HepG2 (cell line): Measurements from ENCODE around the gene DSTYK. TPM values are rescaled to one million over a fixed set of nuclear protein-coding genes. Genes with fewer than 3 reads are reported as not detected.

Experiments
- ATF4 ChIP-seq, 2 experiments: fragments of 450-650 bp in 1 of 2; sonication (generic) in 1 of 2; formaldehyde crosslinking; IDR thresholded peaks; 2 replicates each; pipeline versions ENCODE4 v1.5.0 to v1.8.0; 2020 to 2022; ENCODE audit warnings: mild to moderate bottlenecking in 1 of 2, missing genetic modification reagents in 1 of 2
- FLYWCH1 ChIP-seq: sonication (generic); formaldehyde crosslinking; IDR thresholded peaks from 2 replicates; pipeline ENCODE4 v1.8.1; 2023; ENCODE audit warnings: mild to moderate bottlenecking, missing genetic modification reagents
- FOXO1 ChIP-seq: sonication (generic); formaldehyde crosslinking; IDR thresholded peaks from 2 replicates; pipeline ENCODE4 v1.4.0; 2020; ENCODE audit warnings: missing genetic modification reagents
- HNF4G ChIP-seq, 2 experiments: sonication (generic) in 1 of 2; formaldehyde crosslinking in 1 of 2; IDR thresholded peaks; 2 replicates each; pipeline versions ENCODE4 v1.4.0 to v1.6.1; 2011 to 2020; ENCODE audit warnings: borderline replicate concordance in 2 of 2, low read depth in 2 of 2, mild to moderate bottlenecking in 2 of 2, low read length in 1 of 2, missing genetic modification reagents in 1 of 2, moderate library complexity in 1 of 2
- HNRNPUL1 ChIP-seq: fragments of 200-400 bp; formaldehyde crosslinking; IDR thresholded peaks from 2 replicates; pipeline ENCODE4 v1.6.1; 2017; ENCODE audit warnings: low read depth, mild to moderate bottlenecking, low read length, moderate library complexity
- MEIS1 ChIP-seq: sonication (generic); formaldehyde crosslinking; IDR thresholded peaks from 2 replicates; pipeline ENCODE4 v1.9.0; 2021; ENCODE audit warnings: mild to moderate bottlenecking, missing genetic modification reagents, moderate library complexity, borderline replicate concordance
- MTA1 ChIP-seq: sonication (generic); formaldehyde crosslinking; IDR thresholded peaks from 2 replicates; pipeline ENCODE4 v1.4.0; 2020; ENCODE audit warnings: missing genetic modification reagents, mild to moderate bottlenecking, borderline replicate concordance
- RARA ChIP-seq: IDR thresholded peaks from 2 replicates; pipeline ENCODE4 v1.6.1; 2016; ENCODE audit warnings: missing genetic modification reagents, missing compliant biosample characterization
- SATB2 ChIP-seq: sonication (generic); formaldehyde crosslinking; IDR thresholded peaks from 2 replicates; pipeline ENCODE4 v1.5.0; 2020; ENCODE audit warnings: missing genetic modification reagents
- SOX13 ChIP-seq, 3 experiments: fragments of 450-650 bp in 1 of 3; sonication (generic) in 1 of 3; formaldehyde crosslinking in 1 of 3; IDR thresholded peaks in 2 of 3; conservative IDR thresholded peaks in 1 of 3; 2 replicates each; pipeline versions ENCODE4 v1.5.0 to v1.6.1; 2016 to 2020; ENCODE audit warnings: antibody characterized with exemption in 1 of 3, mild to moderate bottlenecking in 1 of 3, missing compliant biosample characterization in 1 of 3, missing genetic modification reagents in 1 of 3, moderate library complexity in 1 of 3
- ZBTB2 ChIP-seq: sonication (generic); formaldehyde crosslinking; IDR thresholded peaks from 2 replicates; pipeline ENCODE4 v1.8.0; 2022; ENCODE audit warnings: low read depth, missing genetic modification reagents
- ZNF430 ChIP-seq: sonication (generic); formaldehyde crosslinking; IDR thresholded peaks from 2 replicates; pipeline ENCODE4 v1.9.0; 2021; ENCODE audit warnings: mild to moderate bottlenecking, missing genetic modification reagents
- ZNF557 ChIP-seq: sonication (generic); formaldehyde crosslinking; IDR thresholded peaks from 2 replicates; pipeline ENCODE4 v1.4.0; 2020; ENCODE audit warnings: missing genetic modification reagents
- ZNF644 ChIP-seq: IDR thresholded peaks from 2 replicates; pipeline ENCODE4 v1.6.1; 2016; ENCODE audit warnings: low read depth
- ZNF75D ChIP-seq: sonication (generic); formaldehyde crosslinking; IDR thresholded peaks from 2 replicates; pipeline ENCODE4 v1.8.1; 2023; ENCODE audit warnings: missing genetic modification reagents, mild to moderate bottlenecking, borderline replicate concordance
- ZNF768 ChIP-seq: sonication (generic); formaldehyde crosslinking; IDR thresholded peaks from 2 replicates; pipeline ENCODE4 v1.4.0; 2020; ENCODE audit warnings: missing genetic modification reagents
- ZSCAN12 ChIP-seq: sonication (generic); formaldehyde crosslinking; IDR thresholded peaks from 2 replicates; pipeline ENCODE4 v1.9.0; 2021; ENCODE audit warnings: mild to moderate bottlenecking, missing genetic modification reagents
- polyA plus RNA-seq, 8 experiments: library from polyadenylated mRNA; depleted of rRNA in 3 of 8; stranded (reverse) in 7 of 8; unstranded in 1 of 8; fragments of >200 nt; fragmentation: Illumina TruSeq in 4 of 8; extraction: Trizol in 4 of 8; gene quantifications; 2 replicates each; pipeline versions ENCODE4 v1.2.1 to v1.2.3, GENCODE V29; 2011 to 2016; ENCODE audit warnings: low read depth in 4 of 8, missing spikeins in 1 of 8, mixed read lengths in 1 of 8; ENCODE audit not compliant: insufficient read depth in 1 of 8
- total RNA-seq, 5 experiments: library from RNA; depleted of rRNA; stranded (reverse); fragments of >200 nt; fragmentation: Illumina TruSeq; extraction: Trizol; gene quantifications; 2 replicates each; pipeline ENCODE4 v1.2.3, GENCODE V29; 2016; ENCODE audit warnings: low read depth in 1 of 5
- TF ChIP-seq, protein P1 (sequence below): sonication (generic); formaldehyde crosslinking; IDR thresholded peaks from 2 replicates; pipeline ENCODE4 v1.5.0; 2020; ENCODE audit warnings: mild to moderate bottlenecking, missing genetic modification reagents, borderline replicate concordance
- TF ChIP-seq, protein P2 (sequence below): sonication (generic); formaldehyde crosslinking; IDR thresholded peaks from 2 replicates; pipeline ENCODE4 v1.4.0; 2020; ENCODE audit warnings: mild to moderate bottlenecking, missing genetic modification reagents
- TF ChIP-seq, protein P3 (sequence below): sonication (generic); formaldehyde crosslinking; IDR thresholded peaks from 2 replicates; pipeline ENCODE4 v1.8.0; 2022; ENCODE audit warnings: mild to moderate bottlenecking, missing genetic modification reagents, moderate library complexity

The DSTYK gene
- total and polyA plus RNA-seq, 2 of the 13 experiments (the other 11 are each of a cell fraction or from before 2014, with no cell fraction given), result 2.6 to 4.8 TPM

- TF ChIP-seq, protein P1, sequence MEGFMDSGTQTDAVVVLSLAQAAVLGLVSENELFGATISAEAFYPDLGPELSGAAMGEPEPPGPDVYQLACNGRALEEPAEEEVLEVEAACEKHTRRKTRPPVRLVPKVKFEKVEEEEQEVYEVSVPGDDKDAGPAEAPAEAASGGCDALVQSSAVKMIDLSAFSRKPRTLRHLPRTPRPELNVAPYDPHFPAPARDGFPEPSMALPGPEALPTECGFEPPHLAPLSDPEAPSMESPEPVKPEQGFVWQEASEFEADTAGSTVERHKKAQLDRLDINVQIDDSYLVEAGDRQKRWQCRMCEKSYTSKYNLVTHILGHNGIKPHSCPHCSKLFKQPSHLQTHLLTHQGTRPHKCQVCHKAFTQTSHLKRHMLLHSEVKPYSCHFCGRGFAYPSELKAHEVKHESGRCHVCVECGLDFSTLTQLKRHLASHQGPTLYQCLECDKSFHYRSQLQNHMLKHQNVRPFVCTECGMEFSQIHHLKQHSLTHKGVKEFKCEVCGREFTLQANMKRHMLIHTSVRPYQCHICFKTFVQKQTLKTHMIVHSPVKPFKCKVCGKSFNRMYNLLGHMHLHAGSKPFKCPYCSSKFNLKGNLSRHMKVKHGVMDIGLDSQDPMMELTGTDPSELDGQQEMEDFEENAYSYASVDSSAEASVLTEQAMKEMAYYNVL (CRISPR knock-in tag), result no peak
- TF ChIP-seq ZNF644 (CRISPR knock-in tag) (no peak), ZNF430 (CRISPR knock-in tag) (no peak), ZNF768 (no peak), ZSCAN12 (CRISPR knock-in tag) (no peak), RARA (no peak), HNRNPUL1 (no peak), MEIS1 (CRISPR knock-in tag) (no peak), SOX13 (IDR thresholded peaks at IDR 0.05) (peak; percentile 39; the same call in 1 of the 2 replicates), SOX13 (CRISPR knock-in tag; conservative IDR thresholded peaks at IDR 0.05 in 1 of 2, IDR thresholded peaks at IDR 0.05 in 1 of 2) (no peak), ATF4 (CRISPR knock-in tag; IDR thresholded peaks at IDR 0.05) (no peak), FLYWCH1 (no peak), ZNF75D (CRISPR knock-in tag) (no peak), FOXO1 (CRISPR knock-in tag) (no peak), HNF4G (IDR thresholded peaks at IDR 0.05; ENCODE audit: borderline replicate concordance, low read depth, low read length) (no peak), HNF4G (CRISPR knock-in tag; IDR thresholded peaks at IDR 0.05; ENCODE audit: borderline replicate concordance, low read depth) (no peak), ZBTB2 (CRISPR knock-in tag) (no peak), SATB2 (CRISPR knock-in tag) (no peak), ZNF557 (no peak), MTA1 (CRISPR knock-in tag) (no peak)
- TF ChIP-seq, protein P2, sequence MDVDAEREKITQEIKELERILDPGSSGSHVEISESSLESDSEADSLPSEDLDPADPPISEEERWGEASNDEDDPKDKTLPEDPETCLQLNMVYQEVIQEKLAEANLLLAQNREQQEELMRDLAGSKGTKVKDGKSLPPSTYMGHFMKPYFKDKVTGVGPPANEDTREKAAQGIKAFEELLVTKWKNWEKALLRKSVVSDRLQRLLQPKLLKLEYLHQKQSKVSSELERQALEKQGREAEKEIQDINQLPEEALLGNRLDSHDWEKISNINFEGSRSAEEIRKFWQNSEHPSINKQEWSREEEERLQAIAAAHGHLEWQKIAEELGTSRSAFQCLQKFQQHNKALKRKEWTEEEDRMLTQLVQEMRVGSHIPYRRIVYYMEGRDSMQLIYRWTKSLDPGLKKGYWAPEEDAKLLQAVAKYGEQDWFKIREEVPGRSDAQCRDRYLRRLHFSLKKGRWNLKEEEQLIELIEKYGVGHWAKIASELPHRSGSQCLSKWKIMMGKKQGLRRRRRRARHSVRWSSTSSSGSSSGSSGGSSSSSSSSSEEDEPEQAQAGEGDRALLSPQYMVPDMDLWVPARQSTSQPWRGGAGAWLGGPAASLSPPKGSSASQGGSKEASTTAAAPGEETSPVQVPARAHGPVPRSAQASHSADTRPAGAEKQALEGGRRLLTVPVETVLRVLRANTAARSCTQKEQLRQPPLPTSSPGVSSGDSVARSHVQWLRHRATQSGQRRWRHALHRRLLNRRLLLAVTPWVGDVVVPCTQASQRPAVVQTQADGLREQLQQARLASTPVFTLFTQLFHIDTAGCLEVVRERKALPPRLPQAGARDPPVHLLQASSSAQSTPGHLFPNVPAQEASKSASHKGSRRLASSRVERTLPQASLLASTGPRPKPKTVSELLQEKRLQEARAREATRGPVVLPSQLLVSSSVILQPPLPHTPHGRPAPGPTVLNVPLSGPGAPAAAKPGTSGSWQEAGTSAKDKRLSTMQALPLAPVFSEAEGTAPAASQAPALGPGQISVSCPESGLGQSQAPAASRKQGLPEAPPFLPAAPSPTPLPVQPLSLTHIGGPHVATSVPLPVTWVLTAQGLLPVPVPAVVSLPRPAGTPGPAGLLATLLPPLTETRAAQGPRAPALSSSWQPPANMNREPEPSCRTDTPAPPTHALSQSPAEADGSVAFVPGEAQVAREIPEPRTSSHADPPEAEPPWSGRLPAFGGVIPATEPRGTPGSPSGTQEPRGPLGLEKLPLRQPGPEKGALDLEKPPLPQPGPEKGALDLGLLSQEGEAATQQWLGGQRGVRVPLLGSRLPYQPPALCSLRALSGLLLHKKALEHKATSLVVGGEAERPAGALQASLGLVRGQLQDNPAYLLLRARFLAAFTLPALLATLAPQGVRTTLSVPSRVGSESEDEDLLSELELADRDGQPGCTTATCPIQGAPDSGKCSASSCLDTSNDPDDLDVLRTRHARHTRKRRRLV (CRISPR knock-in tag), result no peak
- TF ChIP-seq, protein P3, sequence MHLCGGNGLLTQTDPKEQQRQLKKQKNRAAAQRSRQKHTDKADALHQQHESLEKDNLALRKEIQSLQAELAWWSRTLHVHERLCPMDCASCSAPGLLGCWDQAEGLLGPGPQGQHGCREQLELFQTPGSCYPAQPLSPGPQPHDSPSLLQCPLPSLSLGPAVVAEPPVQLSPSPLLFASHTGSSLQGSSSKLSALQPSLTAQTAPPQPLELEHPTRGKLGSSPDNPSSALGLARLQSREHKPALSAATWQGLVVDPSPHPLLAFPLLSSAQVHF (CRISPR knock-in tag), result no peak
Measured at GRCh38 chr1:205227584-205228013, 16.1 kb upstream of the DSTYK start, which contains the start of gene TMCC2 (continued).
